ENCODE measurements around the gene GPR55. TPM values are rescaled to one million over a fixed set of nuclear protein-coding genes. Genes with fewer than 3 reads are reported as not detected.

The GPR55 gene
- total and polyA plus RNA-seq, 10 of the 15 experiments (the other 5 are each of a cell fraction or from before 2014, with no cell fraction given), result 2.1 to 30.1 (median 16.2) TPM

DNA sequence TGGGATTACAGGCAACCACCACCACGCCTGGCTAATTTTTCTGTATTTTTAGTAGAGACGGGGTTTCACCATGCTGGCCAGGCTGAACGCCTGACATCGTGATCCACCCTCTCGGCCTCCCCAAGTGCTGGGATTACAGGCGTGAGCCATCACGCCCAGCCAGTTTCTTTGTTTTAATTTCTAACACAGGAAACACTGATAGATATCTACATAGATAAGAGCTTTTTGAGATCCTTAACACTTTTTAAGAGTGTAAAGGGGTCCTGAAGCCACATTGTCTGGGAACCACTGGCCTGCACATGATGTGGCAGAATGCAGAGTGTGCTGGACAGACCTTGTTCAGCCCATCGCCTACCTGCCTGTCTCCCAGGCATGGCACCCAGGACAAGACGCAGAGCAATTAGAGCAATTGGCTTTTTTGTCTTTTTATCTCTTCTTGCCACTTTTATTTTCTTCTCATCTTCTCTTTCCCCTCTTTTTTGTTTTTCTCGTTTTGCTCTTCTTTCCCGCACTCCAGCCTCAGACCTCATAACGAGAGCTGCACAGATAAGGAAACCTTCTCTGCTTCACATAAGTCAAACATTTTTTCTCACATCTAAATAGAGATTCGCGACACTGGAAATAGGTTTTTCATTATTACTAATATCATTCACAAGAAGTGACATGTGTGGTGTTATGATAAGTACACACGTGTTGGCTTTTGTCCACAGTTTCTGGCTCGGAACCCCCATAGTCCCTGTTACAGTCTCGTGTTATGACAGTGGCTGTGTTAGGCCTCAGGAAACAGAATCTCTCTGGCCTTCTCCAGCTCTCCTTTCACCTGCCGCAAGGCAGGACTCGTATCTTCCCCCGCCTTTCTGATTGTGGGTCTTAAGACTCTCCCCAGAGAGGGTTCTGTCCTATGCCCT, 25.2 kb upstream of the GPR55 start (continued):
- TF ChIP-seq BACH1 (IDR thresholded peaks at IDR 0.05; ENCODE audit: borderline replicate concordance) (no peak; the same call in 1 of the 2 replicates), HDAC2 (IDR thresholded peaks at IDR 0.05) (no peak), POLR2A (IDR thresholded peaks at IDR 0.05; ENCODE audit: low read depth, low read length) (no peak; the same call in 1 of the 2 replicates), EZH2 (IDR thresholded peaks at IDR 0.05; ENCODE audit: borderline replicate concordance, control insufficient read depth, low read depth, low read length) (no peak), BRCA1 (IDR thresholded peaks at IDR 0.05; ENCODE audit: low read depth, low read length) (no peak), ZNF384 (IDR thresholded peaks at IDR 0.05; ENCODE audit: borderline replicate concordance, low read depth, low read length) (no peak), GATAD2B (conservative IDR thresholded peaks at IDR 0.05; ENCODE audit: low read depth) (0 out of 2 replicates have a peak, but pooled peaks have one; percentile 62), KLF5 (IDR thresholded peaks at IDR 0.05; ENCODE audit: partially characterized antibody) (no peak), TBL1XR1 (IDR thresholded peaks at IDR 0.05; ENCODE audit: low read depth, low read length) (peak; percentile 82), BHLHE40 (IDR thresholded peaks at IDR 0.05; ENCODE audit: borderline replicate concordance in 1 of 2, low read depth in 2 of 2, low read length in 1 of 2) (peak; percentile 93 to 98), FOXK2 (IDR thresholded peaks at IDR 0.05) (no peak), FOXM1 (IDR thresholded peaks at IDR 0.05; ENCODE audit: low read depth, low read length) (no peak), KAT2A (conservative IDR thresholded peaks at IDR 0.05; ENCODE audit: control insufficient read depth, low read depth, low read length) (no peak), TCF12 (IDR thresholded peaks at IDR 0.05; ENCODE audit: low read depth, low read length) (peak; percentile 44; the same call in 1 of the 2 replicates), RUNX3 (IDR thresholded peaks at IDR 0.05; ENCODE audit: low read length) (no peak)
- TF ChIP-seq, protein P1, sequence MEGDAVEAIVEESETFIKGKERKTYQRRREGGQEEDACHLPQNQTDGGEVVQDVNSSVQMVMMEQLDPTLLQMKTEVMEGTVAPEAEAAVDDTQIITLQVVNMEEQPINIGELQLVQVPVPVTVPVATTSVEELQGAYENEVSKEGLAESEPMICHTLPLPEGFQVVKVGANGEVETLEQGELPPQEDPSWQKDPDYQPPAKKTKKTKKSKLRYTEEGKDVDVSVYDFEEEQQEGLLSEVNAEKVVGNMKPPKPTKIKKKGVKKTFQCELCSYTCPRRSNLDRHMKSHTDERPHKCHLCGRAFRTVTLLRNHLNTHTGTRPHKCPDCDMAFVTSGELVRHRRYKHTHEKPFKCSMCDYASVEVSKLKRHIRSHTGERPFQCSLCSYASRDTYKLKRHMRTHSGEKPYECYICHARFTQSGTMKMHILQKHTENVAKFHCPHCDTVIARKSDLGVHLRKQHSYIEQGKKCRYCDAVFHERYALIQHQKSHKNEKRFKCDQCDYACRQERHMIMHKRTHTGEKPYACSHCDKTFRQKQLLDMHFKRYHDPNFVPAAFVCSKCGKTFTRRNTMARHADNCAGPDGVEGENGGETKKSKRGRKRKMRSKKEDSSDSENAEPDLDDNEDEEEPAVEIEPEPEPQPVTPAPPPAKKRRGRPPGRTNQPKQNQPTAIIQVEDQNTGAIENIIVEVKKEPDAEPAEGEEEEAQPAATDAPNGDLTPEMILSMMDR (IDR thresholded peaks at IDR 0.05 in 2 of 3, conservative IDR thresholded peaks at IDR 0.05 in 1 of 3; ENCODE audit: control insufficient read depth in 2 of 3, extremely low read depth in 1 of 3, insufficient read depth in 1 of 3, low read depth in 3 of 3, low read length in 3 of 3), result no peak
- TF ChIP-seq, protein P2, sequence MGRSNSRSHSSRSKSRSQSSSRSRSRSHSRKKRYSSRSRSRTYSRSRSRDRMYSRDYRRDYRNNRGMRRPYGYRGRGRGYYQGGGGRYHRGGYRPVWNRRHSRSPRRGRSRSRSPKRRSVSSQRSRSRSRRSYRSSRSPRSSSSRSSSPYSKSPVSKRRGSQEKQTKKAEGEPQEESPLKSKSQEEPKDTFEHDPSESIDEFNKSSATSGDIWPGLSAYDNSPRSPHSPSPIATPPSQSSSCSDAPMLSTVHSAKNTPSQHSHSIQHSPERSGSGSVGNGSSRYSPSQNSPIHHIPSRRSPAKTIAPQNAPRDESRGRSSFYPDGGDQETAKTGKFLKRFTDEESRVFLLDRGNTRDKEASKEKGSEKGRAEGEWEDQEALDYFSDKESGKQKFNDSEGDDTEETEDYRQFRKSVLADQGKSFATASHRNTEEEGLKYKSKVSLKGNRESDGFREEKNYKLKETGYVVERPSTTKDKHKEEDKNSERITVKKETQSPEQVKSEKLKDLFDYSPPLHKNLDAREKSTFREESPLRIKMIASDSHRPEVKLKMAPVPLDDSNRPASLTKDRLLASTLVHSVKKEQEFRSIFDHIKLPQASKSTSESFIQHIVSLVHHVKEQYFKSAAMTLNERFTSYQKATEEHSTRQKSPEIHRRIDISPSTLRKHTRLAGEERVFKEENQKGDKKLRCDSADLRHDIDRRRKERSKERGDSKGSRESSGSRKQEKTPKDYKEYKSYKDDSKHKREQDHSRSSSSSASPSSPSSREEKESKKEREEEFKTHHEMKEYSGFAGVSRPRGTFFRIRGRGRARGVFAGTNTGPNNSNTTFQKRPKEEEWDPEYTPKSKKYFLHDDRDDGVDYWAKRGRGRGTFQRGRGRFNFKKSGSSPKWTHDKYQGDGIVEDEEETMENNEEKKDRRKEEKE (IDR thresholded peaks at IDR 0.05), result no peak
- TF ChIP-seq, protein P3, sequence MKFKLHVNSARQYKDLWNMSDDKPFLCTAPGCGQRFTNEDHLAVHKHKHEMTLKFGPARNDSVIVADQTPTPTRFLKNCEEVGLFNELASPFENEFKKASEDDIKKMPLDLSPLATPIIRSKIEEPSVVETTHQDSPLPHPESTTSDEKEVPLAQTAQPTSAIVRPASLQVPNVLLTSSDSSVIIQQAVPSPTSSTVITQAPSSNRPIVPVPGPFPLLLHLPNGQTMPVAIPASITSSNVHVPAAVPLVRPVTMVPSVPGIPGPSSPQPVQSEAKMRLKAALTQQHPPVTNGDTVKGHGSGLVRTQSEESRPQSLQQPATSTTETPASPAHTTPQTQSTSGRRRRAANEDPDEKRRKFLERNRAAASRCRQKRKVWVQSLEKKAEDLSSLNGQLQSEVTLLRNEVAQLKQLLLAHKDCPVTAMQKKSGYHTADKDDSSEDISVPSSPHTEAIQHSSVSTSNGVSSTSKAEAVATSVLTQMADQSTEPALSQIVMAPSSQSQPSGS (IDR thresholded peaks at IDR 0.05; ENCODE audit: low read length), result no peak
- TF ChIP-seq, protein P4, sequence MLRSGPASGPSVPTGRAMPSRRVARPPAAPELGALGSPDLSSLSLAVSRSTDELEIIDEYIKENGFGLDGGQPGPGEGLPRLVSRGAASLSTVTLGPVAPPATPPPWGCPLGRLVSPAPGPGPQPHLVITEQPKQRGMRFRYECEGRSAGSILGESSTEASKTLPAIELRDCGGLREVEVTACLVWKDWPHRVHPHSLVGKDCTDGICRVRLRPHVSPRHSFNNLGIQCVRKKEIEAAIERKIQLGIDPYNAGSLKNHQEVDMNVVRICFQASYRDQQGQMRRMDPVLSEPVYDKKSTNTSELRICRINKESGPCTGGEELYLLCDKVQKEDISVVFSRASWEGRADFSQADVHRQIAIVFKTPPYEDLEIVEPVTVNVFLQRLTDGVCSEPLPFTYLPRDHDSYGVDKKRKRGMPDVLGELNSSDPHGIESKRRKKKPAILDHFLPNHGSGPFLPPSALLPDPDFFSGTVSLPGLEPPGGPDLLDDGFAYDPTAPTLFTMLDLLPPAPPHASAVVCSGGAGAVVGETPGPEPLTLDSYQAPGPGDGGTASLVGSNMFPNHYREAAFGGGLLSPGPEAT (IDR thresholded peaks at IDR 0.05; ENCODE audit: low read depth), result peak; percentile 86
- TF ChIP-seq, protein P5, sequence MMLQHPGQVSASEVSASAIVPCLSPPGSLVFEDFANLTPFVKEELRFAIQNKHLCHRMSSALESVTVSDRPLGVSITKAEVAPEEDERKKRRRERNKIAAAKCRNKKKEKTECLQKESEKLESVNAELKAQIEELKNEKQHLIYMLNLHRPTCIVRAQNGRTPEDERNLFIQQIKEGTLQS (IDR thresholded peaks at IDR 0.05; ENCODE audit: borderline replicate concordance, extremely low read depth, low read depth, low read length), result no peak
